Keratinocyte (primary cell): ENCODE data around the gene C6orf47.

Source experiments
- CTCF ChIP-seq, 3 experiments: IDR thresholded peaks in 1 of 3; conservative IDR thresholded peaks in 1 of 3; optimal IDR thresholded peaks in 1 of 3; 2 replicates in 2 of 3; 3 replicates in 1 of 3; pipeline versions ENCODE3 to v1.5.1; 2011; ENCODE audit warnings: low read length in 3 of 3, mild to moderate bottlenecking in 3 of 3, moderate library complexity in 2 of 3, control low read depth in 1 of 3, inconsistent platforms in 1 of 3; ENCODE audit not compliant: insufficient read depth in 2 of 3; ENCODE audit errors: extremely low read depth in 1 of 3
- EZH2 ChIP-seq: IDR thresholded peaks from one replicate; pipeline ENCODE4 v1.6.1; 2012; ENCODE audit warnings: inconsistent platforms, mild to moderate bottlenecking, low read length, moderate library complexity

- no peak for TF ChIP-seq EZH2
- no peak for TF ChIP-seq CTCF (optimal IDR thresholded peaks at IDR 0.05 in 1 of 3, IDR thresholded peaks at IDR 0.05 in 1 of 3, conservative IDR thresholded peaks at IDR 0.05 in 1 of 3; ENCODE audit: extremely low read depth in 1 of 3, insufficient read depth in 2 of 3, low read length in 3 of 3)
These were observed 763 bp downstream of the C6orf47 start for GRCh38 chr6:31659649-31660380.
